HG02840 (cell line): ENCODE data around the gene ANKH.

Experiments used
- ATAC-seq: cut with Tn5 transposase; IDR thresholded peaks from one replicate; pipeline ENCODE4 v1.9.1; 2021; ENCODE audit warnings: mild to moderate bottlenecking, moderate library complexity, moderate number of reproducible peaks; ENCODE audit not compliant: unreplicated experiment, low FRiP score

The ANKH gene

GRCh38 chr5:14741801-14742440 lies 129.7 kb downstream of the ANKH start:
- no peak for ATAC-seq

- ATAC-seq = no peak
These were observed 130.4 kb downstream of the ANKH start for GRCh38 chr5:14741131-14741530.

- ATAC-seq = no peak
These were observed 131.6 kb downstream of the ANKH start for GRCh38 chr5:14739981-14740380.

GRCh38 chr5:14739538-14739937 lies 132.0 kb downstream of the ANKH start:
- ATAC-seq = no peak

- no peak for ATAC-seq
These were observed 133.5 kb downstream of the ANKH start for GRCh38 chr5:14738050-14738449.

GRCh38 chr5:14737291-14737690 lies 134.3 kb downstream of the ANKH start:
- no peak for ATAC-seq

- no peak for ATAC-seq
These were observed 135.6 kb downstream of the ANKH start for GRCh38 chr5:14735944-14736343.

- ATAC-seq = no peak
These were observed 137.2 kb downstream of the ANKH start for GRCh38 chr5:14734396-14734795.

- ATAC-seq = no peak
These were observed 137.9 kb downstream of the ANKH start for GRCh38 chr5:14733661-14734060.

- ATAC-seq = no peak
These were observed 138.6 kb downstream of the ANKH start for GRCh38 chr5:14732991-14733390.

GRCh38 chr5:14730881-14731280 lies 140.7 kb downstream of the ANKH start:
- ATAC-seq = no peak

- no peak for ATAC-seq
These were observed 141.1 kb downstream of the ANKH start for GRCh38 chr5:14730466-14730865.

GRCh38 chr5:14729448-14730385 lies 141.9 kb downstream of the ANKH start:
- ATAC-seq = no peak

- ATAC-seq = no peak
These were observed 143.1 kb downstream of the ANKH start for GRCh38 chr5:14728459-14728938.

GRCh38 chr5:14727928-14728458 lies 143.6 kb downstream of the ANKH start:
- no peak for ATAC-seq

- no peak for ATAC-seq
These were observed 144.1 kb downstream of the ANKH start for GRCh38 chr5:14727428-14727865.

- no peak for ATAC-seq
These were observed 145.3 kb downstream of the ANKH start for GRCh38 chr5:14726066-14726838.

- no peak for ATAC-seq
These were observed 146.9 kb downstream of the ANKH start for GRCh38 chr5:14724633-14725032.

- ATAC-seq = no peak
These were observed 147.9 kb downstream of the ANKH start for GRCh38 chr5:14723701-14724132.

- no peak for ATAC-seq
These were observed 148.7 kb downstream of the ANKH start for GRCh38 chr5:14722923-14723322.
